OCI-LY3 (cell line): ENCODE data around the gene HORMAD2.
A peak's percentile ranks its signal among the peaks of the same experiment; 100 is the strongest.

Source experiments
- H2AFZ ChIP-seq: fragments of 200-600, 300-600 bp; shearing (Covaris generic); 2 replicates; pipeline ENCODE4 v1.6.0; 2014; ENCODE audit warnings: antibody characterized with exemption, low read depth, low read length
- H3K27ac ChIP-seq: fragments of 200-600, 300-600 bp; sonication (generic); 2 replicates; pipeline ENCODE4 v1.5.1; 2014; ENCODE audit warnings: mild to moderate bottlenecking, low read length, moderate library complexity, mixed read lengths
- H3K27me3 ChIP-seq: fragments of 200-600, 300-600 bp; sonication (generic); 2 replicates; pipeline ENCODE4 v1.6.1; 2014; ENCODE audit warnings: low read depth, low read length, mixed read lengths
- H3K36me3 ChIP-seq: fragments of 200-600, 300-600 bp; sonication (generic); replicated peaks from 2 replicates; pipeline ENCODE3; 2014; ENCODE audit warnings: low read depth, low read length, mixed read lengths
- H3K4me1 ChIP-seq: fragments of 300-600, 200-600 bp; sonication (generic); 2 replicates; pipeline ENCODE4 v1.6.1; 2014; ENCODE audit warnings: low read length, mixed read lengths
- H3K4me2 ChIP-seq: fragments of 200-600, 300-600 bp; sonication (generic); 2 replicates; pipeline ENCODE4 v1.6.1; 2014; ENCODE audit warnings: low read length, mixed read lengths
- H3K4me3 ChIP-seq: fragments of 300-600, 200-600 bp; sonication (generic); 2 replicates; pipeline ENCODE4 v1.5.1; 2014; ENCODE audit warnings: antibody characterized with exemption, mild to moderate bottlenecking, low read length, moderate library complexity
- H3K79me2 ChIP-seq: fragments of 300-600, 200-600 bp; shearing (Covaris generic); 2 replicates; pipeline ENCODE4 v1.6.1; 2014; ENCODE audit warnings: mild to moderate bottlenecking, low read length, mixed read lengths
- H3K9ac ChIP-seq: fragments of 300-600, 200-600 bp; shearing (Covaris generic); 2 replicates; pipeline ENCODE4 v1.6.0; 2014; ENCODE audit warnings: mild to moderate bottlenecking, low read length, moderate library complexity
- H3K9me3 ChIP-seq: fragments of 200-600, 300-600 bp; shearing (Covaris generic); 2 replicates; pipeline ENCODE4 v1.6.1; 2014; ENCODE audit warnings: low read length, mixed read lengths; ENCODE audit not compliant: insufficient read depth
- H4K20me1 ChIP-seq: fragments of 200-600, 300-600 bp; sonication (generic); 2 replicates; pipeline ENCODE4 v1.6.1; 2016; ENCODE audit warnings: low read length, mixed read lengths; ENCODE audit not compliant: insufficient read depth
- EZH2phosphoT487 ChIP-seq: fragments of 200-600 bp; shearing (Covaris generic); IDR thresholded peaks from 2 replicates; pipeline ENCODE4 v1.6.1; 2018; ENCODE audit warnings: antibody characterized with exemption, mixed run types, low read depth
- TF ChIP-seq, protein P1 (sequence below): fragments of 200-600, 300-600 bp; sonication (generic); IDR thresholded peaks from 2 replicates; pipeline ENCODE4 v1.5.1; 2014; ENCODE audit warnings: antibody characterized with exemption, low read length, low read depth

HORMAD2 gene, protein sequence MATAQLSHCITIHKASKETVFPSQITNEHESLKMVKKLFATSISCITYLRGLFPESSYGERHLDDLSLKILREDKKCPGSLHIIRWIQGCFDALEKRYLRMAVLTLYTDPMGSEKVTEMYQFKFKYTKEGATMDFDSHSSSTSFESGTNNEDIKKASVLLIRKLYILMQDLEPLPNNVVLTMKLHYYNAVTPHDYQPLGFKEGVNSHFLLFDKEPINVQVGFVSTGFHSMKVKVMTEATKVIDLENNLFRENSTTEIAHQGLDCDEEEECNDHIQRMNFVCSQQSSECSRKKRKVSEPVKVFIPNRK

DNA sequence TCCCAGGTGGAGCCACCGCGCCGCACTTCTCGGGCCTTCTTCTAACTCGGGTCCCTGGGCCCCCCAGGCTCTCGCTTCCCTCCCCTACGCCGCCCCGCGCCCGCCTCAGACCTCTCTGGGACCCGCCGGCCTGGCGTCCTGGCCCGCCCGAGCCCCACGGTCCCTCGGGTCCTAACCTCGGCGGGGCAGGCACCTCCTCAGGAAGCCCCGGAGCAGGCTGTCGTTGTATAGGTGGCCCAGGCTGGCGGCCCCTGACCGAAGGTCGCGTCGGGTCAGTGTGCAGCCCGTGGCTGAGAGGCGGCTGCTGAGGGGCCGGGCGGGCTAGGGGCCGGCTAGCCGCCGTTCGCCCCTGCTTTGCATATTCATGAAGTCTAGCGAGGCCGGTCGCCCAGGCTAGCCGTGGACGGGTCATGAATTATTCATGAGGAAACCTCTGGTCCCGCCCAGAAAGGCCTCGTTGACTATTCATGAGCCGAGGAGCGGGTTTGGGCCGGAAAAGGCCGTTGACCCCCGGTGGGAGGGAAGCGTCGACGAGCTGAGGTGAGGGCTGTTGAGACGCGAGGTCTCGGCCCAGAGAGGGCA, at the start of gene HORMAD2:
Gene HORMAD2, plus strand, starts transcription at position 513 of the 582 bp plus-strand sequence. CDS start 13,489 bp downstream, outside the sequence.
- H3K9ac ChIP-seq = no peak within 1 kb of the TSS
- no peaks in the 10 kb centered on the region for H3K9me3 ChIP-seq
- H3K79me2 ChIP-seq = no peaks in the 10 kb centered on the region
- H3K27me3 ChIP-seq = peaks cover 20% of the 10 kb centered on the region
- peak within 1 kb of the TSS; percentile 56; the same call in 1 of the 2 replicates for H3K4me3 ChIP-seq
- H3K4me2 ChIP-seq = peak within 1 kb of the TSS; percentile 42
- peaks cover 9% of the 10 kb centered on the region for H3K4me1 ChIP-seq
- no peak within 1 kb of the TSS for H3K27ac ChIP-seq
- no peak within 1 kb of the TSS for H2AFZ ChIP-seq
- no peak for TF ChIP-seq EZH2phosphoT487
- TF ChIP-seq, protein P1, sequence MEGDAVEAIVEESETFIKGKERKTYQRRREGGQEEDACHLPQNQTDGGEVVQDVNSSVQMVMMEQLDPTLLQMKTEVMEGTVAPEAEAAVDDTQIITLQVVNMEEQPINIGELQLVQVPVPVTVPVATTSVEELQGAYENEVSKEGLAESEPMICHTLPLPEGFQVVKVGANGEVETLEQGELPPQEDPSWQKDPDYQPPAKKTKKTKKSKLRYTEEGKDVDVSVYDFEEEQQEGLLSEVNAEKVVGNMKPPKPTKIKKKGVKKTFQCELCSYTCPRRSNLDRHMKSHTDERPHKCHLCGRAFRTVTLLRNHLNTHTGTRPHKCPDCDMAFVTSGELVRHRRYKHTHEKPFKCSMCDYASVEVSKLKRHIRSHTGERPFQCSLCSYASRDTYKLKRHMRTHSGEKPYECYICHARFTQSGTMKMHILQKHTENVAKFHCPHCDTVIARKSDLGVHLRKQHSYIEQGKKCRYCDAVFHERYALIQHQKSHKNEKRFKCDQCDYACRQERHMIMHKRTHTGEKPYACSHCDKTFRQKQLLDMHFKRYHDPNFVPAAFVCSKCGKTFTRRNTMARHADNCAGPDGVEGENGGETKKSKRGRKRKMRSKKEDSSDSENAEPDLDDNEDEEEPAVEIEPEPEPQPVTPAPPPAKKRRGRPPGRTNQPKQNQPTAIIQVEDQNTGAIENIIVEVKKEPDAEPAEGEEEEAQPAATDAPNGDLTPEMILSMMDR = no peak
- H3K36me3 ChIP-seq = no peaks in the 10 kb centered on the region
- no peaks in the 10 kb centered on the region for H4K20me1 ChIP-seq

DNA sequence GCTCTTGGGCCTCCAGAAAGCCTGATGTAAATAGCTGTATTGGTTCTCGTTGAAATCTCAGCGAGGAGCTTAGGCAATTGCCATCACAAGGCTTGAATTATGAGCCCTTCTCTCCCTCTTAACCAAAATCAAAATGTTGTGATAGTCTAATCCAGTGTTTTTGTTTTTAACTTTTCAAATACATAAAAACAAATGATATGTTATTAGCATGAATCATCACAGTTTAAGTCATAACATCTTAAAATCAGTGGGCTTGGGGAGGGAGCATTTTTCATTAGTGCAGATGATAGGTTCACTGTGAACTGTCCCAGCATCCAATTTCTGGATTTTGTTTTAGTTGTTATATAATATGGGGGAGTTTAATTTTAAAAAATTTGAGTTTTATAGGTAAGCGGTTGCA, 48.9 kb upstream of the HORMAD2 start:
- Histone ChIP-seq H2AFZ (no peak overlapping the region), H3K4me3 (no peak overlapping the region), H3K36me3 (no peaks in the 10 kb centered on the region), H3K9me3 (no peaks in the 10 kb centered on the region), H3K9ac (no peak overlapping the region), H3K27me3 (no peaks in the 10 kb centered on the region), H3K4me1 (no peaks in the 10 kb centered on the region), H3K27ac (no peak overlapping the region), H4K20me1 (no peaks in the 10 kb centered on the region), H3K4me2 (no peak overlapping the region), H3K79me2 (no peaks in the 10 kb centered on the region)
- TF ChIP-seq, protein P1 = no peak
- TF ChIP-seq EZH2phosphoT487 = no peak

DNA sequence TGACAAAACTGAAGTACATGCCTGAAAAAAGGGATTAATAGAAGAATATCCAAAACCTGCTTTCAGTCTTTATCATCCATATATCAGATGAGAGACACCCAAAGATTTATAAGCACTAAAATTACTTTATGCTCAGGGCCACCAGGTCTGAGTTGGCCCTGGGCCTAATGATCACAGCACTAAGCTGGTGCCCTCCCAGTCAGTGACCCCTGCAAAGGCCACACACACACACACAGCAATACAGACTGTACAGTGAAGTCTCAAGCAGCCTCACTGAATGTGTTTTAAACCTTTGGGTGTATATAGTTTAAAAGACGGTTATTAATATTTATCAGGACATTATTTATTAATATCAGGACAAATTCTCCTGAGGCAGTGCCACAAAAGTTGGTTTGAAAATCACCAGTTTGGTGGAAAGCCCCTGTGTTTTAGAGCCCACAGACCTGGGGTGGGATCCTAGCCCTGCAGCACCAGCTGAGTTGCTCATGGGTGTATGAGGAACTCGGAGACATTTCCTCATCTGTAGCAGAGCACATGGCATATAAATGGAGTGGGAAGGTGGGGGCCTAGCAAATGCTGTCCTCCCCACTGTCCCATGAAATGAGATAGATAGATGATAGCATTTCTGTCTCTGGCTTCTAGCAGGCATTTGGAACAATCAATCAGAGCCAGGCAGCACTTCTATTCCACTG, 48.4 kb upstream of the HORMAD2 start:
- H3K79me2 ChIP-seq = no peaks in the 10 kb centered on the region
- no peak overlapping the region for H3K4me3 ChIP-seq
- H4K20me1 ChIP-seq = no peaks in the 10 kb centered on the region
- no peaks in the 10 kb centered on the region for H3K27me3 ChIP-seq
- no peak overlapping the region for H3K27ac ChIP-seq
- H3K9me3 ChIP-seq = no peaks in the 10 kb centered on the region
- H3K4me1 ChIP-seq = no peaks in the 10 kb centered on the region
- H2AFZ ChIP-seq = no peak overlapping the region
- TF ChIP-seq EZH2phosphoT487 = no peak
- TF ChIP-seq, protein P1 = no peak
- H3K9ac ChIP-seq = no peak overlapping the region
- no peaks in the 10 kb centered on the region for H3K36me3 ChIP-seq
- no peak overlapping the region for H3K4me2 ChIP-seq

DNA sequence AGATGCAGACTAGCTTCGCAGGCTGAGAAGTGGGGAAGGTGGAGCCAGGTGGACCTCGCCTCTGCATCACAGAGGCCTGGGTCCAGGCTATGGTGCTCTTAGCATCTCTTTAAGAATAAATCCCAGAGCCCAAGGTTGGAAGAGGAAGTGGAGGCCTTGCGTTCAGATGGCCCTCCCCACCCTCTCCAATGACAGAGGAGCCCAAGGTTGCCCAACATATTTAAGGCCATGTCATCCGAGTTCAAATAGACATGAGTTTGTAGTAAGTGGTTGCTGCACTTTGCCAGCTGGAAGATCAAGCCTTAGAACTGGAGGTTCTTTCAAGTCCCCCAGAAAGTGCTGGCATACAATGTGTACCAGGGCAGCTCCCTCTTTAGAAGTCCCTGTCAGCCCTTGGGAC, 47.1 kb upstream of the HORMAD2 start:
- no peaks in the 10 kb centered on the region for H3K9me3 ChIP-seq
- H2AFZ ChIP-seq = no peak overlapping the region
- no peaks in the 10 kb centered on the region for H3K36me3 ChIP-seq
- H4K20me1 ChIP-seq = no peaks in the 10 kb centered on the region
- no peaks in the 10 kb centered on the region for H3K4me1 ChIP-seq
- H3K4me3 ChIP-seq = no peak overlapping the region
- no peaks in the 10 kb centered on the region for H3K27me3 ChIP-seq
- H3K79me2 ChIP-seq = no peaks in the 10 kb centered on the region
- no peak overlapping the region for H3K9ac ChIP-seq
- H3K4me2 ChIP-seq = no peak overlapping the region
- no peak overlapping the region for H3K27ac ChIP-seq
- TF ChIP-seq, protein P1 = no peak
- TF ChIP-seq EZH2phosphoT487 = no peak
